A549 (cell line): ENCODE measurements around the gene NEGR1. TPM values are rescaled to one million over a fixed set of nuclear protein-coding genes. Genes with fewer than 3 reads are reported as not detected.

ENCODE experiments used
- ATAC-seq, 2 experiments: fragments of 200-7000 bp in 1 of 2; fragments of >200 bp in 1 of 2; cut with Nextera tagmentation in 1 of 2; cut with Tn5 transposase in 1 of 2; 3 replicates each; pipeline versions ENCODE4 v1.8.0 to v1.9.1; 2018 to 2020; ENCODE audit warnings: mild to moderate bottlenecking in 1 of 2, moderate library complexity in 1 of 2
- CTCF ChIA-PET: fragments of 300-600 bp; sonication (Branson Sonifier 250); formaldehyde crosslinking; extraction: SDS; loops from one replicate; lab custom pipeline; 2021; ENCODE audit warnings: antibody characterized with exemption, inconsistent platforms; lab: Yijun Ruan, JAX
- POLR2A ChIA-PET: fragments of 350-600 bp; formaldehyde crosslinking; extraction: SDS; loops from one replicate; lab custom pipeline; 2021; ENCODE audit warnings: antibody characterized with exemption, inconsistent platforms; lab: Yijun Ruan, JAX
- DNase-seq, 2 experiments: peaks; one replicate each; pipeline versions ENCODE4 v3.0.0 to v3.0.0-alpha.2; 2011 to 2016; ENCODE audit warnings: low read depth in 1 of 2, low spot score in 1 of 2
- FAIRE-seq: peaks from 2 replicates; lab custom pipeline; 2011; peaks lifted over from hg19 to GRCh38; lab: Jason Lieb, UNC
- H3K27ac ChIP-seq, 2 experiments: fragments of >200 bp; sonication (Bioruptor Twin); formaldehyde crosslinking; 3 replicates each; pipeline ENCODE4 v1.5.1; 2016 to 2017
- H3K4me1 ChIP-seq: fragments of >200 bp; sonication (Bioruptor Twin); formaldehyde crosslinking; 3 replicates; pipeline ENCODE4 v1.6.1; 2016
- H3K4me2 ChIP-seq: fragments of >200 bp; sonication (Bioruptor Twin); formaldehyde crosslinking; 3 replicates; pipeline ENCODE4 v1.6.1; 2016
- H3K4me3 ChIP-seq: fragments of >200 bp; sonication (Bioruptor Twin); formaldehyde crosslinking; 3 replicates; pipeline ENCODE4 v1.5.1; 2016
- H3K9me3 ChIP-seq: fragments of >200 bp; sonication (Bioruptor Twin); formaldehyde crosslinking; 3 replicates; pipeline ENCODE4 v1.6.1; 2016
- CBX2 ChIP-seq: fragments of 200-600 bp; sonication (generic); IDR thresholded peaks from 2 replicates; pipeline ENCODE4 v1.6.1; 2016; ENCODE audit warnings: low read depth, mild to moderate bottlenecking, borderline replicate concordance
- CBX8 ChIP-seq: fragments of 200-600 bp; sonication (generic); IDR thresholded peaks from 2 replicates; pipeline ENCODE4 v1.6.1; 2016
- CEBPB ChIP-seq, 2 experiments: fragments of >200 bp in 1 of 2; sonication (Bioruptor Twin) in 1 of 2; formaldehyde crosslinking in 1 of 2; IDR thresholded peaks; 2 replicates each; pipeline ENCODE4 v1.6.1; 2012 to 2016
- CHD4 ChIP-seq: fragments of 200-600 bp; sonication (generic); IDR thresholded peaks from 2 replicates; pipeline ENCODE4 v1.6.1; 2016; ENCODE audit warnings: antibody characterized with exemption, mild to moderate bottlenecking, borderline replicate concordance
- EHF ChIP-seq: fragments of 250-450 bp; sonication (Bioruptor Pico); IDR thresholded peaks from 2 replicates; pipeline ENCODE4 v1.5.0; 2020; ENCODE audit warnings: mild to moderate bottlenecking
- EP300 ChIP-seq, 2 experiments: fragments of >200 bp; sonication (Bioruptor Twin); formaldehyde crosslinking; IDR thresholded peaks; 2 replicates in 1 of 2; 3 replicates in 1 of 2; pipeline ENCODE4 v1.6.1; 2016 to 2017
- ESRRA ChIP-seq: fragments of 150-350 bp; IDR thresholded peaks from 2 replicates; pipeline ENCODE4 v1.6.1; 2014; ENCODE audit warnings: mild to moderate bottlenecking, low read length, borderline replicate concordance
- FOSL2 ChIP-seq, 2 experiments: fragments of 450-650 bp in 1 of 2; fragments of >200 bp in 1 of 2; sonication (Bioruptor Twin) in 1 of 2; formaldehyde crosslinking; IDR thresholded peaks; 2 replicates each; pipeline versions ENCODE4 v1.5.0 to v1.6.1; 2016 to 2020; ENCODE audit warnings: mild to moderate bottlenecking in 1 of 2, moderate library complexity in 1 of 2
- GATA3 ChIP-seq: IDR thresholded peaks from 2 replicates; pipeline ENCODE4 v1.6.1; 2012; ENCODE audit warnings: borderline replicate concordance
- HOXB13 ChIP-seq: fragments of 250-450 bp; sonication (Bioruptor Pico); IDR thresholded peaks from 2 replicates; pipeline ENCODE4 v1.5.0; 2020; ENCODE audit warnings: low read depth, mild to moderate bottlenecking, moderate library complexity
- JUNB ChIP-seq: fragments of >200 bp; sonication (Bioruptor Twin); formaldehyde crosslinking; IDR thresholded peaks from 2 replicates; pipeline ENCODE4 v1.6.1; 2016
- KDM1A ChIP-seq: fragments of 200-600 bp; sonication (generic); IDR thresholded peaks from 2 replicates; pipeline ENCODE4 v1.6.1; 2016; ENCODE audit warnings: low read depth, mild to moderate bottlenecking
- MAFK ChIP-seq: fragments of 450-650 bp; IDR thresholded peaks from 2 replicates; pipeline ENCODE4 v1.6.1; 2014; ENCODE audit not compliant: partially characterized antibody
- MAZ ChIP-seq: fragments of 150-350 bp; IDR thresholded peaks from 2 replicates; pipeline ENCODE4 v1.6.1; 2014; ENCODE audit warnings: antibody characterized with exemption, low read depth, low read length, borderline replicate concordance
- NFE2L2 ChIP-seq: fragments of 150-350 bp; conservative IDR thresholded peaks from 2 replicates; pipeline ENCODE4 v1.6.1; 2014; ENCODE audit warnings: low read length
- PHF8 ChIP-seq: fragments of 200-600 bp; sonication (generic); IDR thresholded peaks from 2 replicates; pipeline ENCODE4 v1.6.1; 2016; ENCODE audit warnings: low read depth, mild to moderate bottlenecking, antibody characterized with exemption, moderate library complexity, borderline replicate concordance
- POLR2A ChIP-seq: IDR thresholded peaks from 2 replicates; pipeline ENCODE4 v1.6.1; 2012; ENCODE audit warnings: mild to moderate bottlenecking, low read length
- RAD21 ChIP-seq, 2 experiments: fragments of >200 bp in 1 of 2; sonication (Bioruptor Twin) in 1 of 2; formaldehyde crosslinking in 1 of 2; IDR thresholded peaks in 1 of 2; conservative IDR thresholded peaks in 1 of 2; 2 replicates in 1 of 2; 3 replicates in 1 of 2; pipeline ENCODE4 v1.6.1; 2012 to 2018; ENCODE audit warnings: inconsistent platforms in 1 of 2
- RNF2 ChIP-seq: fragments of 200-600 bp; sonication (generic); IDR thresholded peaks from 2 replicates; pipeline ENCODE4 v1.6.1; 2016; ENCODE audit warnings: low read depth, mild to moderate bottlenecking, antibody characterized with exemption, moderate library complexity, borderline replicate concordance
- SREBF2 ChIP-seq: fragments of 450-650 bp; IDR thresholded peaks from 2 replicates; pipeline ENCODE4 v1.6.1; 2014; ENCODE audit warnings: mild to moderate bottlenecking, moderate library complexity
- TP53 ChIP-seq: fragments of 250-450 bp; sonication (Bioruptor Pico); IDR thresholded peaks from 2 replicates; pipeline ENCODE4 v1.5.0; 2021; ENCODE audit warnings: mild to moderate bottlenecking, moderate library complexity
- ZC3H11A ChIP-seq: fragments of 450-650 bp; IDR thresholded peaks from 2 replicates; pipeline ENCODE4 v1.6.1; 2014; ENCODE audit warnings: antibody characterized with exemption, mild to moderate bottlenecking
- WGBS: methylation state at CpG from one replicate; pipeline ENCODE4 v1.1.6; 2017; ENCODE audit errors: missing lambda C conversion rate; 5-methylcytosine and 5-hydroxymethylcytosine counted together
- polyA plus RNA-seq, 4 experiments: library from polyadenylated mRNA; depleted of rRNA in 3 of 4; stranded (reverse); fragments of >200 nt; fragmentation: RNase III in 1 of 4; extraction: RNeasy Plus Mini Kit Qiagen cat#74134 plus additional on column Dnase treatment in 1 of 4; gene quantifications; 2 replicates in 3 of 4; 3 replicates in 1 of 4; pipeline ENCODE4 v1.2.3, GENCODE V29; 2011 to 2017
- TF ChIP-seq, protein P1 (sequence below): IDR thresholded peaks from 2 replicates; pipeline ENCODE4 v1.6.1; 2012
- TF ChIP-seq, protein P2 (sequence below): fragments of 150-350 bp; IDR thresholded peaks from 2 replicates; pipeline ENCODE4 v1.6.1; 2014; ENCODE audit warnings: low read depth, mild to moderate bottlenecking, low read length
- TF ChIP-seq, protein P3 (sequence below): fragments of 250-450 bp; sonication (Bioruptor Pico); IDR thresholded peaks from 2 replicates; pipeline ENCODE4 v1.5.0; 2021; ENCODE audit warnings: mild to moderate bottlenecking, moderate library complexity, borderline replicate concordance
- TF ChIP-seq, protein P4 (sequence below): IDR thresholded peaks from 2 replicates; pipeline ENCODE4 v1.6.1; 2012
- TF ChIP-seq, protein P5 (sequence below): fragments of >200 bp; sonication (Bioruptor Twin); formaldehyde crosslinking; IDR thresholded peaks from 3 replicates; pipeline ENCODE4 v1.5.1; 2016

NEGR1 gene
- polyA plus RNA-seq, 2 of the 4 experiments (the other 2 are of a cell fraction): not detected

DNA sequence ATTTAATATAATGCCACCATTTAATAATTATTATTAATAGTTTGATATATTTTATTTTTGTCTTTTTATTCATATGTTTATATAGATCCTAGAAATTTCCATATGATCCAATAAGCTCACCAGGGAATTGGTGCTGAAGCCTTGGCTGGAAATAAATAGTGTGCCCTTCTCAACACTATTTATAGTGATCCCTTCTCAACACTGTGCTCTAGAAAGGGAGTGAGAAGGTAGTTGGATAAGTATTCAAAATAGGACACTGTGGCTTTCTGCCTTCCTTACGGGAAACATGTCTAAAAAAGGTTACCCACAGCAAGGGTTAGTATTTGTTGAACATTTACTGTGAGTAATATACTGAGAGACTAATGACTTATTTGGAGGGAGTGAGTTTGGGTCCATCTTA lies 496.1 kb downstream of the NEGR1 start:
- no peak overlapping the region for H3K4me3 ChIP-seq
- ChIA-PET POLR2A (no interaction called here), CTCF (no interaction called here)
- no peaks in the 10 kb centered on the region for H3K4me1 ChIP-seq
- TF ChIP-seq RNF2 (no peak), MAZ (no peak), CHD4 (no peak), NFE2L2 (no peak), PHF8 (no peak), POLR2A (no peak), FOSL2 (IDR thresholded peaks at IDR 0.05) (no peak), FOSL2 (CRISPR knock-in tag; IDR thresholded peaks at IDR 0.05) (no peak), ESRRA (no peak), EP300 (IDR thresholded peaks at IDR 0.05) (no peak), TP53 (CRISPR knock-in tag) (no peak)
- TF ChIP-seq, protein P1, sequence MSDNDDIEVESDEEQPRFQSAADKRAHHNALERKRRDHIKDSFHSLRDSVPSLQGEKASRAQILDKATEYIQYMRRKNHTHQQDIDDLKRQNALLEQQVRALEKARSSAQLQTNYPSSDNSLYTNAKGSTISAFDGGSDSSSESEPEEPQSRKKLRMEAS: no peak
- TF ChIP-seq, protein P2, sequence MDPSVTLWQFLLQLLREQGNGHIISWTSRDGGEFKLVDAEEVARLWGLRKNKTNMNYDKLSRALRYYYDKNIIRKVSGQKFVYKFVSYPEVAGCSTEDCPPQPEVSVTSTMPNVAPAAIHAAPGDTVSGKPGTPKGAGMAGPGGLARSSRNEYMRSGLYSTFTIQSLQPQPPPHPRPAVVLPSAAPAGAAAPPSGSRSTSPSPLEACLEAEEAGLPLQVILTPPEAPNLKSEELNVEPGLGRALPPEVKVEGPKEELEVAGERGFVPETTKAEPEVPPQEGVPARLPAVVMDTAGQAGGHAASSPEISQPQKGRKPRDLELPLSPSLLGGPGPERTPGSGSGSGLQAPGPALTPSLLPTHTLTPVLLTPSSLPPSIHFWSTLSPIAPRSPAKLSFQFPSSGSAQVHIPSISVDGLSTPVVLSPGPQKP: no peak
- TF ChIP-seq, protein P3, sequence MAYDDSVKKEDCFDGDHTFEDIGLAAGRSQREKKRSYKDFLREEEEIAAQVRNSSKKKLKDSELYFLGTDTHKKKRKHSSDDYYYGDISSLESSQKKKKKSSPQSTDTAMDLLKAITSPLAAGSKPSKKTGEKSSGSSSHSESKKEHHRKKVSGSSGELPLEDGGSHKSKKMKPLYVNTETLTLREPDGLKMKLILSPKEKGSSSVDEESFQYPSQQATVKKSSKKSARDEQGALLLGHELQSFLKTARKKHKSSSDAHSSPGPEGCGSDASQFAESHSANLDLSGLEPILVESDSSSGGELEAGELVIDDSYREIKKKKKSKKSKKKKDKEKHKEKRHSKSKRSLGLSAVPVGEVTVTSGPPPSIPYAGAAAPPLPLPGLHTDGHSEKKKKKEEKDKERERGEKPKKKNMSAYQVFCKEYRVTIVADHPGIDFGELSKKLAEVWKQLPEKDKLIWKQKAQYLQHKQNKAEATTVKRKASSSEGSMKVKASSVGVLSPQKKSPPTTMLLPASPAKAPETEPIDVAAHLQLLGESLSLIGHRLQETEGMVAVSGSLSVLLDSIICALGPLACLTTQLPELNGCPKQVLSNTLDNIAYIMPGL (CRISPR knock-in tag): no peak
- TF ChIP-seq, all 56 proteins: peak for 0
- Histone ChIP-seq H3K27ac (no peak overlapping the region), H3K4me2 (no peak overlapping the region), H3K9me3 (no peaks in the 10 kb centered on the region; the same call in 2 of the 3 replicates)
- FAIRE-seq: no peak
- no peak for ATAC-seq
- no peak for DNase-seq
- 11% methylated on average over 1 of the region's 1 CpG for WGBS

DNA sequence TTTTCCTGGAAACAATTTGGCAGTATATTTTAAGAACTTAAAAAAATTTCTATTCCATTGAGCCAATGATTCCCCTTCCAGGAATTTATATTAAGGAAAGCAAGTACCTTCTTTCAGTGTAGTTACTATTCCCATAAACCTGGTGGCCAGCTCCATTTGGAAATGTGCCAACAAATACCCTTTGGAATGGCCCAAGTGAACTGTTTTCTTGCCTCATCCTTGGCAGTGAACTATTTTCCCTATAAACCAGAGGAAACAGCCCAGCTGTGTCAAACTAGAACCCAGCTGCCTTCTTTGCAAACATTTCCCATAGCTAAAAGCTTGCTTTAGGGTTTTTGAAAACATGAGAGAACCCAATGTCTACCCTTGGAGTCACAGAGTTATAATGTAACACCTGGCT lies 496.9 kb downstream of the NEGR1 start:
- no peak for FAIRE-seq
- ChIA-PET POLR2A (no interaction called here), CTCF (no interaction called here)
- no peak for DNase-seq
- TF ChIP-seq, protein P4, sequence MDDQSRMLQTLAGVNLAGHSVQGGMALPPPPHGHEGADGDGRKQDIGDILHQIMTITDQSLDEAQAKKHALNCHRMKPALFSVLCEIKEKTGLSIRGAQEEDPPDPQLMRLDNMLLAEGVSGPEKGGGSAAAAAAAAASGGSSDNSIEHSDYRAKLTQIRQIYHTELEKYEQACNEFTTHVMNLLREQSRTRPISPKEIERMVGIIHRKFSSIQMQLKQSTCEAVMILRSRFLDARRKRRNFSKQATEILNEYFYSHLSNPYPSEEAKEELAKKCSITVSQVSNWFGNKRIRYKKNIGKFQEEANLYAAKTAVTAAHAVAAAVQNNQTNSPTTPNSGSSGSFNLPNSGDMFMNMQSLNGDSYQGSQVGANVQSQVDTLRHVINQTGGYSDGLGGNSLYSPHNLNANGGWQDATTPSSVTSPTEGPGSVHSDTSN: no peak
- ATAC-seq: no peak
- no peak overlapping the region for H3K4me2 ChIP-seq
- no peak overlapping the region for H3K27ac ChIP-seq
- H3K4me3 ChIP-seq: no peak overlapping the region
- no peaks in the 10 kb centered on the region; the same call in 2 of the 3 replicates for H3K9me3 ChIP-seq
- H3K4me1 ChIP-seq: no peaks in the 10 kb centered on the region

DNA sequence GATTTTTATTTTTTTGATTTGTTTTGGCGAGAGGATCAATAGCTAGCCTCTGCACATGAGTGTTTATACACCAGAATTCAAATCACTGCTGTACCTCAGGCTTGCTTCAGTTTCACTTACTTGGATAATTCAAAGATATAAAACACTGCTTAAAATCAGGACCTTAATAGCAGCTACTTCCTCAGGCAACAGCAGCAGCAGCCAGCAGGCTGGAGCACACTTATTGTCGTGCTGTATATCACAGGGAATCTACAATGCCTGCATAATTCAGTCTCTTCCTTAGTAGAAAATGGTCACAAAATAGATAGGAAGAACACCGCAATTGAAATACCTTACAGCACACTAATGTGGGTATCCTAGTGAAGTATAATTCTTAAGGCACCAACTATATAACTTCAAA lies 497.3 kb downstream of the NEGR1 start:
- Histone ChIP-seq H3K4me1 (no peaks in the 10 kb centered on the region), H3K27ac (no peak overlapping the region), H3K9me3 (no peaks in the 10 kb centered on the region; the same call in 2 of the 3 replicates), H3K4me2 (no peak overlapping the region), H3K4me3 (no peak overlapping the region)
- DNase-seq: no peak
- FAIRE-seq: no peak
- ChIA-PET CTCF (no interaction called here), POLR2A (no interaction called here)
- 3% methylated on average over 3 of the region's 3 CpGs for WGBS
- TF ChIP-seq GATA3 (no peak), CBX8 (no peak), CBX2 (no peak), SREBF2 (no peak), ZC3H11A (no peak), HOXB13 (CRISPR knock-in tag) (no peak), RAD21 (conservative IDR thresholded peaks at IDR 0.05 in 1 of 2, IDR thresholded peaks at IDR 0.05 in 1 of 2) (no peak), MAFK (no peak), EHF (CRISPR knock-in tag) (no peak), RNF2 (no peak), CEBPB (IDR thresholded peaks at IDR 0.05) (no peak), KDM1A (no peak), JUNB (no peak)
- TF ChIP-seq, protein P1: no peak
- TF ChIP-seq, protein P5, sequence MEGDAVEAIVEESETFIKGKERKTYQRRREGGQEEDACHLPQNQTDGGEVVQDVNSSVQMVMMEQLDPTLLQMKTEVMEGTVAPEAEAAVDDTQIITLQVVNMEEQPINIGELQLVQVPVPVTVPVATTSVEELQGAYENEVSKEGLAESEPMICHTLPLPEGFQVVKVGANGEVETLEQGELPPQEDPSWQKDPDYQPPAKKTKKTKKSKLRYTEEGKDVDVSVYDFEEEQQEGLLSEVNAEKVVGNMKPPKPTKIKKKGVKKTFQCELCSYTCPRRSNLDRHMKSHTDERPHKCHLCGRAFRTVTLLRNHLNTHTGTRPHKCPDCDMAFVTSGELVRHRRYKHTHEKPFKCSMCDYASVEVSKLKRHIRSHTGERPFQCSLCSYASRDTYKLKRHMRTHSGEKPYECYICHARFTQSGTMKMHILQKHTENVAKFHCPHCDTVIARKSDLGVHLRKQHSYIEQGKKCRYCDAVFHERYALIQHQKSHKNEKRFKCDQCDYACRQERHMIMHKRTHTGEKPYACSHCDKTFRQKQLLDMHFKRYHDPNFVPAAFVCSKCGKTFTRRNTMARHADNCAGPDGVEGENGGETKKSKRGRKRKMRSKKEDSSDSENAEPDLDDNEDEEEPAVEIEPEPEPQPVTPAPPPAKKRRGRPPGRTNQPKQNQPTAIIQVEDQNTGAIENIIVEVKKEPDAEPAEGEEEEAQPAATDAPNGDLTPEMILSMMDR: no peak
- no peak for ATAC-seq
